HG03342 (cell line): ENCODE data around the gene NAA10.
A peak's percentile ranks its signal among the peaks of the same experiment; 100 is the strongest.

ENCODE experiments used
- ATAC-seq: cut with Tn5 transposase; IDR thresholded peaks from one replicate; pipeline ENCODE4 v1.9.1; 2021; ENCODE audit warnings: mild to moderate bottlenecking, moderate library complexity; ENCODE audit not compliant: unreplicated experiment

The NAA10 gene

GRCh38 chrX:153911798-153912197 lies 23.0 kb downstream of the NAA10 start:
- ATAC-seq, result no peak

- no peak for ATAC-seq
Observed at GRCh38 chrX:153910446-153910845, 24.4 kb downstream of the NAA10 start.

- ATAC-seq, result no peak
Observed at GRCh38 chrX:153909980-153910360, 24.9 kb downstream of the NAA10 start.

GRCh38 chrX:153909024-153909979 lies 25.5 kb downstream of the NAA10 start:
- peak; percentile 52 for ATAC-seq

GRCh38 chrX:153908219-153908860 lies 26.5 kb downstream of the NAA10 start:
- no peak for ATAC-seq

GRCh38 chrX:153907456-153907855 lies 27.4 kb downstream of the NAA10 start:
- ATAC-seq, result no peak

GRCh38 chrX:153906126-153906917 lies 28.5 kb downstream of the NAA10 start:
- no peak for ATAC-seq

GRCh38 chrX:153905481-153906095 lies 29.2 kb downstream of the NAA10 start:
- ATAC-seq, result no peak

GRCh38 chrX:153903991-153904957 lies 30.6 kb downstream of the NAA10 start, which contains the start of gene AVPR2:
Gene AVPR2 (plus strand): TSS chrX:153904673. CDS start chrX:153905146, 473 bp downstream.
- ATAC-seq, result no peak

- no peak for ATAC-seq
Observed at GRCh38 chrX:153903238-153903980, 31.4 kb downstream of the NAA10 start.

GRCh38 chrX:153902385-153902784 lies 32.5 kb downstream of the NAA10 start:
- no peak for ATAC-seq

- no peak for ATAC-seq
Observed at GRCh38 chrX:153901753-153902140, 33.1 kb downstream of the NAA10 start.

GRCh38 chrX:153900831-153901752 lies 33.7 kb downstream of the NAA10 start:
- ATAC-seq, result peak; percentile 79

GRCh38 chrX:153897899-153898298 lies 36.9 kb downstream of the NAA10 start:
- ATAC-seq, result no peak

GRCh38 chrX:153889123-153889522 lies 45.7 kb downstream of the NAA10 start:
- ATAC-seq, result no peak

GRCh38 chrX:153888344-153888743 lies 46.5 kb downstream of the NAA10 start:
- peak; percentile 59 for ATAC-seq

- ATAC-seq, result no peak
Observed at GRCh38 chrX:153887385-153887784, 47.5 kb downstream of the NAA10 start.

GRCh38 chrX:153886915-153887314 lies 47.9 kb downstream of the NAA10 start:
- no peak for ATAC-seq
